ENCODE data around the gene PICALM.
"Not testable (repeated sequence)": the region's sequence is repeated elsewhere in the genome, so short reads cannot be mapped to it uniquely, and the experiment has no call there.

Gene PICALM

GRCh38 chr11:85934596-85935169 lies 134.2 kb downstream of the PICALM start:
- no peak for DNase-seq

GRCh38 chr11:85930879-85931366 lies 138.0 kb downstream of the PICALM start:
- no peak for DNase-seq

DNA sequence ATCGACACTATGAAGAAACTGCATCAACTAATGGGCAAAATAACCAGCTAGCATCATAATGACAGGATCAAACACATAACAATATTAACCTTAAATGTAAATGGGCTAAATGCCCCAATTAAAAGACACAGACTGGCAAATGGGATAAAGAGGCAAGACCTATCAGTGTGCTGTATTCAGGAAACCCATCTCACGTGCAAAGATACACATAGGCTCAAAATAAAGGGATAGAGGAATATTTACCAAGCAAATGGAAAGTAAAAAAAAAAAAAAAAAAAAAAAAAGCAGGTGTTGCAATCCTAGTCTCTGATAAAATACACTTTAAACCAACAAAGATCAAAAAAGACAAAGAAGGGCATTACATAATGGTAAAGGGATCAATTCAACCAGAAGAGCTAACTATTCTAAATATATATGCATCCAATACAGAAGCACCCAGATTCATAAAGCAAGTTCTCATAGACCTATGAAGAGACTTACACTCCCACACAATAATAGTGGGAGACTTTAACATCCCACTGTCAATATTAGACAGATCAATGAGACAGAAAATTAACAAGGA lies 142.2 kb downstream of the PICALM start:
- not testable (repeated sequence) for DNase-seq

DNA sequence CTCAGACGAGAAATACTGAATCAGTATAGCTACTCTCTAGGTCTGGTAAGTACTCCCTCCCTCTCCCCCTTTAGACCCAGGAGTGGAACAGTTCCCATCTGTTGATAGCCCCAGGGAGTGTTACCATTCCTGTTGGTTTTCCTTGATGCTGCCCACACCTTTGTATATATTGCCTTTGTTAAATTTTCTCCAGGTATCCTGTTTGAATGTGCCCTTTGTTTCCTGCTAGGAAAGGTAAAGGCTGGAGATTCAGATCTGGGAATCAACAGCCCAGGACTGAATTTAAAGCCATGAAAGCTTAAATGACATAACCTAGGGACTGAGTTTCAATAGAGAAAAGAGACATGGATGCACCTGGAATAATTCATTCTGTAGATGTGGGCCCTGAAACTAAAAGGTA lies 145.4 kb downstream of the PICALM start:
- no peak for DNase-seq

- no peak for DNase-seq
Observed at GRCh38 chr11:85922367-85922766, 146.5 kb downstream of the PICALM start.

- DNase-seq = no peak
Observed at GRCh38 chr11:85918910-85919794, 149.7 kb downstream of the PICALM start.

GRCh38 chr11:85914425-85914824 lies 154.5 kb downstream of the PICALM start:
- DNase-seq = no peak

- DNase-seq = no peak
Observed at GRCh38 chr11:85913513-85913912, 155.4 kb downstream of the PICALM start.

GRCh38 chr11:85912414-85912813 lies 156.5 kb downstream of the PICALM start:
- DNase-seq = no peak

Measured in CD4-positive, alpha-beta T cell treated with Interferon gamma for 1 hour (primary cell).